T-cell (primary cell): ENCODE measurements around the gene GCN1. TPM values are rescaled to one million over a fixed set of nuclear protein-coding genes. Genes with fewer than 3 reads are reported as not detected.

Experiments used
- ATAC-seq, 4 experiments: fragments of 200-7000 bp in 3 of 4; fragments of 150-1000 bp in 1 of 4; cut with Tn5 transposase; replicated peaks in 1 of 4; 1 replicate in 3 of 4; 2 replicates in 1 of 4; pipeline ENCODE4 v1.10.0; 2021; ENCODE audit warnings: moderate library complexity in 3 of 4, mild to moderate bottlenecking in 2 of 4, moderate number of reproducible peaks in 1 of 4
- CTCF ChIA-PET, 2 donors: fragments of 300-600 bp; sonication (Branson Sonifier 250); formaldehyde crosslinking; loops; one replicate each; lab custom pipeline; 2022; ENCODE audit warnings: antibody characterized with exemption in 2 of 2; lab: Charles Lee
- POLR2A ChIA-PET, 2 donors: fragments of 300-600 bp; sonication (Branson Sonifier 250); formaldehyde crosslinking; loops; one replicate each; lab custom pipeline; 2022; ENCODE audit warnings: antibody characterized with exemption in 2 of 2; lab: Charles Lee
- DNase-seq, 35 experiments: peaks; one replicate each; pipeline versions ENCODE4 v3.0.0 to v3.0.0-alpha.2; 2013 to 2023
- H3K27ac ChIP-seq: one replicate; pipeline ENCODE4 v1.5.1; 2013; ENCODE audit warnings: low read length
- H3K27me3 ChIP-seq, 2 experiments: replicated peaks in 1 of 2; 1 replicate in 1 of 2; 2 replicates in 1 of 2; pipeline versions ENCODE4 v1.6.1 to v1.7.0; 2013; ENCODE audit warnings: low read length in 1 of 2, mixed read lengths in 1 of 2; ENCODE audit not compliant: control insufficient read depth in 2 of 2, insufficient read depth in 2 of 2; ENCODE audit errors: extremely low read depth in 1 of 2
- H3K36me3 ChIP-seq, 2 donors: 1 replicate in 1 of 2; 2 replicates in 1 of 2; pipeline versions ENCODE4 v1.6.1 to v1.7.0; 2013; ENCODE audit warnings: low read length in 1 of 2; ENCODE audit not compliant: control insufficient read depth in 2 of 2, insufficient read depth in 1 of 2; ENCODE audit errors: extremely low read depth in 1 of 2
- H3K4me1 ChIP-seq, 2 experiments: 1 replicate in 1 of 2; 2 replicates in 1 of 2; pipeline versions ENCODE4 v1.6.1 to v1.7.0; 2013; ENCODE audit warnings: low read length in 2 of 2, mixed read lengths in 1 of 2; ENCODE audit not compliant: insufficient read depth in 2 of 2, control insufficient read depth in 1 of 2; ENCODE audit errors: extremely low read depth in 1 of 2
- H3K4me3 ChIP-seq, 2 donors: 1 replicate in 1 of 2; 2 replicates in 1 of 2; pipeline versions ENCODE4 v1.5.1 to v1.7.0; 2013; ENCODE audit warnings: mild to moderate bottlenecking in 2 of 2, low read length in 1 of 2, moderate library complexity in 1 of 2; ENCODE audit not compliant: control insufficient read depth in 1 of 2; ENCODE audit errors: extremely low read depth in 1 of 2
- H3K9me3 ChIP-seq: 2 replicates; pipeline ENCODE4 v1.7.0; 2013
- H3K27ac Mint-ChIP-seq, 2 donors: one replicate each; pipeline ENCODE4 v1.8.0; 2020 to 2021; ENCODE audit warnings: mild to moderate bottlenecking in 2 of 2, mixed read lengths in 2 of 2
- H3K27me3 Mint-ChIP-seq, 2 donors: one replicate each; pipeline ENCODE4 v1.8.0; 2021 to 2022; ENCODE audit warnings: mixed read lengths in 2 of 2
- H3K36me3 Mint-ChIP-seq: one replicate; pipeline ENCODE4 v1.8.0; 2021; ENCODE audit warnings: mixed read lengths
- H3K4me1 Mint-ChIP-seq, 3 donors: one replicate each; pipeline ENCODE4 v1.8.0; 2020 to 2022; ENCODE audit warnings: mixed read lengths in 3 of 3, mild to moderate bottlenecking in 1 of 3
- H3K4me3 Mint-ChIP-seq, 3 donors: one replicate each; pipeline ENCODE4 v1.8.0; 2020 to 2022; ENCODE audit warnings: mild to moderate bottlenecking in 3 of 3, mixed read lengths in 3 of 3, moderate library complexity in 3 of 3
- H3K9me3 Mint-ChIP-seq, 3 donors: one replicate each; pipeline ENCODE4 v1.8.0; 2020 to 2022; ENCODE audit warnings: mixed read lengths in 3 of 3
- WGBS: methylation state at CpG from one replicate; pipeline ENCODE4 v1.1.5; 2013; ENCODE audit warnings: missing lambda C conversion rate; ENCODE audit not compliant: insufficient coverage; 5-methylcytosine and 5-hydroxymethylcytosine counted together
- total RNA-seq, 35 experiments: library from RNA in 6 of 35; stranded (reverse) in 6 of 35; fragments of 120-200 nt in 1 of 35; gene quantifications; one replicate each; pipeline versions ENCODE4 v1.2.1 to v1.2.4 and lab custom pipeline; 2013 to 2026

GCN1 gene
- total RNA-seq, 5 donors from 2014 or later (not counting 1 experiment from before 2014, with no cell fraction given), result 139 to 171 (median 161) TPM

GRCh38 chr12:120150919-120151525 lies 43.5 kb downstream of the GCN1 start:
- ATAC-seq (no peak), DNase-seq (no peak)
- CTCF ChIA-PET, result no interaction called here
- Histone ChIP-seq H3K4me3 (no peak overlapping the region), H3K4me1 (no peaks in the 10 kb centered on the region), H3K27me3 (no peaks in the 10 kb centered on the region), H3K9me3 (no peaks in the 10 kb centered on the region), H3K36me3 (peaks cover 36 to 90% of the 10 kb centered on the region in 2 donors), H3K27ac (no peak overlapping the region)
- Mint-ChIP-seq H3K27me3 (no peaks in the 10 kb centered on the region), H3K4me3 (no peak overlapping the region), H3K27ac (no peak overlapping the region), H3K4me1 (no peaks in the 10 kb centered on the region), H3K9me3 (no peaks in the 10 kb centered on the region), H3K36me3 (peaks cover 39% of the 10 kb centered on the region)
- whole genome bisulfite sequencing, result 95% methylated on average over 19 of the region's 22 CpGs
- POLR2A ChIA-PET, result no interaction called here

GRCh38 chr12:120148011-120148410 lies 46.5 kb downstream of the GCN1 start:
- H3K4me3 ChIP-seq, result no peak overlapping the region
- Mint-ChIP-seq H3K27ac (no peak overlapping the region), H3K9me3 (no peaks in the 10 kb centered on the region), H3K27me3 (no peaks in the 10 kb centered on the region), H3K36me3 (peaks cover 34% of the 10 kb centered on the region), H3K4me1 (no peaks in the 10 kb centered on the region), H3K4me3 (no peak overlapping the region)
- ATAC-seq (no peak), DNase-seq (no peak)
- ChIA-PET POLR2A (interaction anchor here in 1 of 2 donors (0.5 kb wide), 1 partner anchor 145 kb away, joined by 5 read pairs; no protein-coding TSS in a partner anchor), CTCF (no interaction called here)
- H3K27me3 ChIP-seq, result no peaks in the 10 kb centered on the region
- 98% methylated on average over 11 of the region's 11 CpGs for WGBS
- H3K36me3 ChIP-seq, result peaks cover 28 to 86% of the 10 kb centered on the region in 2 donors
- no peaks in the 10 kb centered on the region for H3K4me1 ChIP-seq
- no peaks in the 10 kb centered on the region for H3K9me3 ChIP-seq
- H3K27ac ChIP-seq, result no peak overlapping the region

GRCh38 chr12:120145164-120145563 lies 49.4 kb downstream of the GCN1 start:
- Histone ChIP-seq H3K4me3 (no peak overlapping the region), H3K36me3 (peaks cover 33 to 95% of the 10 kb centered on the region in 2 donors), H3K9me3 (no peaks in the 10 kb centered on the region), H3K4me1 (no peaks in the 10 kb centered on the region), H3K27me3 (no peaks in the 10 kb centered on the region), H3K27ac (no peak overlapping the region)
- no peaks in the 10 kb centered on the region for H3K9me3 Mint-ChIP-seq
- CTCF ChIA-PET, result no interaction called here
- H3K27ac Mint-ChIP-seq, result no peak overlapping the region
- 95% methylated on average over 8 of the region's 8 CpGs for WGBS
- no peaks in the 10 kb centered on the region for H3K27me3 Mint-ChIP-seq
- no peak for ATAC-seq
- peaks cover 53% of the 10 kb centered on the region for H3K36me3 Mint-ChIP-seq
- POLR2A ChIA-PET, result no interaction called here
- DNase-seq, result no peak
- H3K4me3 Mint-ChIP-seq, result no peak overlapping the region
- no peaks in the 10 kb centered on the region for H3K4me1 Mint-ChIP-seq

- ATAC-seq, result no peak
- Mint-ChIP-seq H3K36me3 (peaks cover 61% of the 10 kb centered on the region), H3K4me3 (no peak overlapping the region), H3K9me3 (no peaks in the 10 kb centered on the region), H3K4me1 (no peaks in the 10 kb centered on the region), H3K27ac (no peak overlapping the region), H3K27me3 (no peaks in the 10 kb centered on the region)
- 99% methylated on average over 11 of the region's 11 CpGs for WGBS
- no peaks in the 10 kb centered on the region for H3K4me1 ChIP-seq
- DNase-seq, result no peak
- no peaks in the 10 kb centered on the region for H3K27me3 ChIP-seq
- H3K27ac ChIP-seq, result no peak overlapping the region
- ChIA-PET POLR2A (no interaction called here), CTCF (no interaction called here)
- H3K9me3 ChIP-seq, result no peaks in the 10 kb centered on the region
- no peak overlapping the region for H3K4me3 ChIP-seq
- peaks cover 30 to 95% of the 10 kb centered on the region in 2 donors for H3K36me3 ChIP-seq
Measured at GRCh38 chr12:120144215-120144614, 50.3 kb downstream of the GCN1 start.

- no peak overlapping the region for H3K4me3 Mint-ChIP-seq
- DNase-seq, result no peak
- ChIA-PET POLR2A (interaction anchor here in 1 of 2 donors (0.6 kb wide), 1 partner anchor 14 kb away, joined by 9 read pairs; no protein-coding TSS in a partner anchor), CTCF (no interaction called here)
- peaks cover 61% of the 10 kb centered on the region for H3K36me3 Mint-ChIP-seq
- ATAC-seq, result no peak
- no peaks in the 10 kb centered on the region for H3K9me3 ChIP-seq
- no peak overlapping the region for H3K27ac ChIP-seq
- H3K4me1 Mint-ChIP-seq, result no peaks in the 10 kb centered on the region
- no peaks in the 10 kb centered on the region for H3K27me3 ChIP-seq
- WGBS, result 96% methylated on average over 11 of the region's 14 CpGs
- no peak overlapping the region for H3K4me3 ChIP-seq
- no peaks in the 10 kb centered on the region for H3K27me3 Mint-ChIP-seq
- no peaks in the 10 kb centered on the region for H3K4me1 ChIP-seq
- peaks cover 32 to 92% of the 10 kb centered on the region in 2 donors for H3K36me3 ChIP-seq
- no peaks in the 10 kb centered on the region for H3K9me3 Mint-ChIP-seq
- no peak overlapping the region for H3K27ac Mint-ChIP-seq
Measured at GRCh38 chr12:120142231-120142877, 52.2 kb downstream of the GCN1 start.

GRCh38 chr12:120141336-120141735 lies 53.2 kb downstream of the GCN1 start:
- DNase-seq, result no peak
- no peak overlapping the region for H3K27ac Mint-ChIP-seq
- H3K4me3 Mint-ChIP-seq, result no peak overlapping the region
- CTCF ChIA-PET, result no interaction called here
- POLR2A ChIA-PET, result no interaction called here
- no peaks in the 10 kb centered on the region for H3K27me3 ChIP-seq
- WGBS, result 98% methylated on average over 4 of the region's 6 CpGs
- H3K9me3 ChIP-seq, result no peaks in the 10 kb centered on the region
- peaks cover 55% of the 10 kb centered on the region for H3K36me3 Mint-ChIP-seq
- ATAC-seq, result no peak
- peaks cover 23 to 92% of the 10 kb centered on the region in 2 donors for H3K36me3 ChIP-seq
- no peaks in the 10 kb centered on the region for H3K4me1 ChIP-seq
- no peaks in the 10 kb centered on the region for H3K27me3 Mint-ChIP-seq
- no peak overlapping the region for H3K4me3 ChIP-seq
- H3K4me1 Mint-ChIP-seq, result no peaks in the 10 kb centered on the region
- H3K9me3 Mint-ChIP-seq, result no peaks in the 10 kb centered on the region
- H3K27ac ChIP-seq, result no peak overlapping the region
